HG02938 (cell line): ENCODE data around the gene KCNIP1.
"Not testable (repeated sequence)": the region's sequence is repeated elsewhere in the genome, so short reads cannot be mapped to it uniquely, and the experiment has no call there.

Source experiments
- ATAC-seq: cut with Tn5 transposase; IDR thresholded peaks from one replicate; pipeline ENCODE4 v1.9.1; 2021; ENCODE audit warnings: mild to moderate bottlenecking, moderate library complexity; ENCODE audit not compliant: unreplicated experiment

The KCNIP1 gene

DNA sequence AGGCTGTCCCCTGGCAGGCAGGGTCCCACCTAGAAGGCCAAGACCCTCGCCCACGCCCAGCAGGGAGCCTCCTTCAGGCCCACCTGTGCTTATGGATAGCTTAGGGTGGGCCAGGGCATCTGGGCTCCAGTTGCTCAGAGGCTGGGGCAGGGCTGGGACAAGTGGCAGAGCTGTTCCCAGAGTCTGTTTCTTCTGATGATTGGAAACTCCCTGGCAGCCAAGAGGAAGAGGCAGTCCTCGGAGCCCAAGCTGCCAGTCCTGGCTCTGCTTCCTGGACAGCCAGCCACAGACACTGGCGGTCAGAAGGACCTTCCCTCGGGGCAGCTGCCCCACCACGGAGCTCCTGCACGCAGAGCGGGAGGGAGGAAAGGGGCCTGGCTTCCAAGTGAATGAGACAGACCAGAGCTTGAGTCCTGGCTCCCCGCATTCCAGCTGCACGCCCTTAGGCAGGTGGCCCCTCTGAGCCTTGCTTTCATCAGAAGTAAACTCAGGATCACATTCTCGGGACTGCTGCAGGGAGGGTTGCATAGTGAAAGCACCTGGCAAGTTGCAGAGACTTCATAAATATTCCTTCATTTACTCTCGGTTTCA, 241.8 kb downstream of the KCNIP1 start:
- ATAC-seq = no peak

DNA sequence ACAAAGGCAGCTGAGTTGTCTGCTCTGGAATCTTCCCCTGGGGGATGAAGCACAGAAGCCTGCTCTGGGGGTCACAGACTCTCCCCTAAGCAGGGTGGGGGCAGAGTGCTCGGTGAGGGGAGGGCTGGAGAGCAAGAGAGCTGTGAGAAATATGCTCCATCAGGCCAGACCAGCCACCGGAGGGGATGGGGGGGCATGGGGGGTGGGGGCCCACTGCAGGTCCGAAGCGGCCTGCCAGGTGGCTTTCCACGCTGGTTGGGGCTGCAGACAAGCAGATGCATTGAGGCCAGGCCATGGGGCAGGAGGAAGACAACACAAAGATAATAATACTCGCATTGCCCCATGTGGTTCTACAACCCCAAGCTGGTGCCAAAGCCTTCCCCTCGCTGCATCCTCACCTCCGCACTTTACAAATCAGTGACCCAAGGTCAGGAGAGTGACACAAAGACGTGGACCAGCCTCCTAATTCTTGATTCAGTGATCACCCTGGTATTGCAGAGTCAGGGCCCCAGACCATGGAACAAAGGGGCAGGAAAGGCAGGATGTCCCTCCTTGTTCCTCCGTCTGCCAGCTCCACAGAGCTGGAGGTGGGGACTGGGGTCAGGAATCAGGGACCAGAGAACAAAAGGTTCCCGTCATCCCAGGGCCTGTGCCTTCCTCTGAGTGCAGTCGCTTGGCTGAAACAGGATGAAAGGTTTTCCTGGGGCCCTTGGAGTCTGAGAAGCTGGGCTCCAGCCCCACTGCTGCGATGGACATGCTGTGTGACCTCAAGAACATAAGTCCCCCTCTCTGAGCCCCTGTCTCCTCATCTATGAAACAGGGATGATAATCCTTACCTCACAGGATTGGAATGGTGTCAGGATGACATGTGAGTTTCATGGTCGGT, 242.5 kb downstream of the KCNIP1 start:
- no peak for ATAC-seq

DNA sequence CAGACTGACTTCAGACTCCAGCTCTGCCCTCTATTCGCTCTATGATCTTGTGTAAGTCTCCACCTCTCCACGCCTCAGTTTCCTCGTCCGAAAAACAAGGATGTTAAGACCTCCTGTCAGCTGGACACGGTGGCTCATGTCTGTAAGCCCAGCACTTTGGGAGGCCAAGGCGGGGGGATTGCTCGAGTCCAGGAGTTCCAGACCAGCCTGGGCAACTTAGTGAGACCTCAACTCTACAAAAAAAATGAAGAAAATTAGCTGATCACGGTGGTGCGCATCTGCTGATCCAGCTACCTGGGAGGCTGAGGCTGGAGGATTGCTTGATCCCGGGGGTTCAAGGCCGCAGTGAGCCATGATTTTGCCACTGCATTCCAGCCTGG, 243.1 kb downstream of the KCNIP1 start:
- no peak for ATAC-seq

DNA sequence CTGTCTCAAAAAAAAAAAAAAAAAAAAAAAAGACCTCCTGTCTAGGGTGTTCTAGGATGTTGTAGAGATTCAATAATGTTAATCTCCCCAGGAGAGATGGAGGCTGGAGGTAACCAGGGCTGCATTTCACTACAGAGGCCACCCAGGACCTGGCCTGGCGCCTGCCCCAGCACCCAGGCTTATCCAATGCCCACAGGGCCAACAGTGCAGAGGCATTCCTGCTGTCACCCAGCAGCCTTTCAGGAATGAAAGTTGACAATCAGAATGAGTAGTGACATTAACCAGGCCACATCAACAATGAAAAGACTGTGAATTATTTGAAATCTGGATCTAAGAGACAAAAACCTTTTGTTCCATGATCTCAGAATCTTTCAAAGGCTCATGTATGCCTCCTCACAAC, 243.5 kb downstream of the KCNIP1 start:
- no peak for ATAC-seq

DNA sequence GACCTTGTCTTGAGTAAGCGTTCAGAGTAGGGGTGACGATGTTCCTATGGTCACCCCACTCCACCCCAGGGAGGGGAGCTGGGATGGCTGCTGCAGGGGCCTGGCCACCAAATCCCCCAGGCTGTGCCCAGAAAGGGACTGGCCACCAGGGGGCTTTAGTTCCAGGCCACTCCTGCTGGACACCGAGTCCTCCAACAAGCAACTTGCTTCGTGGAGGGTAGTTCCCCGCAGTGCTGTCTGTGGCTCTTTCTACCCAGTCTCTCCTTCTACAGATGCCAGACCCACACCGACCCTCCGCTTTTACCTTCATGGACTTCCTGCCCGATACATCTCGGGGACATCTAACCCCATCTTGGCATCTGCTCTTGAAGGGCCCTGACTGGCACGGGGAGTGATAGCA, 244.0 kb downstream of the KCNIP1 start:
- ATAC-seq = no peak

DNA sequence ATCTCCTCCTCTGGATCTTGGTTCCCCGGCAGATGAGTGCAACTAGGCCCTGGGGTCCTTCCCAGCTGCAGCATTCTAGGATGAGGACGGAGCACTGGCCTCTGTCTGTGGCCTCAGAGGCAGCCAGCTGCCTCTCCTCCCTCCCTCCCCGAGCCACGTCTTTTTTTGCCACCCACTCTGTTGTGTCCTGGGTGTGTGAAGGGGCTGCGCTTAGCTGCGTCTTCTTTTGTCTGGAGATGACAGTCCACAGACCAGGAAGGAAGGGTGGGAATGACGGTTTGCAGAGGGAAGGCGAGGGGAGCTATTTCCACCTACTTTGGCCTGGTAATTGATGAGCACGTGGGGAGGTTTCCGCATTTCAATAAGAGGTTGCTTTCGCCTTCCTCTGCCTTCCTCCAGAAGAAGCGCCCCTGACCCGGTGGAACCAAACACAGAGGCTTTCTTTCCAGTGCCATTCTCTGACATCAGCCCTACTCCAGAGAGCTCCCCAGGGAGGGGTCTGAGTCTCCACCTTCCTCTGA, 245.2 kb downstream of the KCNIP1 start:
- no peak for ATAC-seq

DNA sequence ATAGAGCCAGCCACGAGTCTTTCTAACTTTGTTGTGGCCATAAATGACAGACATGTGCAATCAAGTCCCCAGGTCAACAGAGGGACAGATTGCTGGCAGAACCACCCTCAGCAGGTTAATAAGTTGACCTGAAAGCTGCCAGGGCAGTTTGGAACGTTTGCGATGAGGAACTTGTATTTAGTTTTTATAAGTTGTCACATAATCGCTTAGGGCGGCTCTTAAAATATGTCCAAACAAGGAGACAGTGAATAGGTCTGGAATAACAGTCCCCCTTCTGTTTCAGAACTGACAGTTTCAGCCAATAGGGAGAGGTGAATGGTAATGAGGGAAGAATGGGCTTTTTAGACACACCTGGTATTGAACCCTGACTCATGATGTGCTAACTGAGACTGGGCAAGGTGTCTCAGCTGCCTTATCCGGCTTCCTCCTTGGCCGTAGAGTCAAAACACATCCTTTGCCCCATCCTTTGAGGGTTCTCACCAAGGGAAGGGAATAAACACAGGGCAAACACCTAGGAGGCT, 246.2 kb downstream of the KCNIP1 start:
- no peak for ATAC-seq

DNA sequence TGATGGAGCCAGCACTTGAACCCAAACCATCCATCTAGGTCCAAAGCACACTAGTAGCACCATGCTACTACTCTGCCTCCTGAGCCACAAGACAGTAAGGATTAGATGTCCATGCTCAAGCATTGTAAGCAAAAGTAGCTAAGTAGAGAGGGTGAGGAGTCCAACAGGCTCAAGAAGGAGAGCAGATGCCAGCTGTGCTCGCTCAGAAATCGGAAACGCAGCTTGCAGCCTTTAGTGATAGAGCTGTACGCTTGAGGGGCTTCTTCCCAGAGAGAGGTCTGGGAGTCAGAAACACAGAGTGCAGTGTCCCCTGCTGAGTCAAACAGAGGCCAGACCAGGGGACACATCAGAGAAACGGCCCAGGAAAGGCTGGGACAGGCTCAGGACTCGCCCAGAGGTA, 247.0 kb downstream of the KCNIP1 start:
- no peak for ATAC-seq

DNA sequence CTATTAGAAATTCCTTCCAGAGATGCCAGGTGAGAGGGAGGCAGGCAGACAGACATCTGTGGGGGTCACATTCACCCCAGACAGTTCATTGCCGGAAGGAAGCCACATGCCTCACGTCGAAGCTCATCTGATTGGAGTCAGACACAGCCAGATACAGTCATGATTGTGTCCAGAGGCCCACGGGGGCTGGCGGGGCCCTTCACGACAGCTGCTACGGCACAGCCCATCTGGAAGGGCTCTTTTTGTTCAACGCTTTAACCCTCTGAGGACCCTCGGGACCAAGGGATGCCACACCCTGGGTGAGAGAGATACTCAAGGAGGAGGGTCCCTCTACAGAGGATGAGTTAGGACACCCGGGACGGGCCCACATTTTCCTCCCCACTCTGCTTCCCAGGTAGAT, 247.8 kb downstream of the KCNIP1 start:
- no peak for ATAC-seq

DNA sequence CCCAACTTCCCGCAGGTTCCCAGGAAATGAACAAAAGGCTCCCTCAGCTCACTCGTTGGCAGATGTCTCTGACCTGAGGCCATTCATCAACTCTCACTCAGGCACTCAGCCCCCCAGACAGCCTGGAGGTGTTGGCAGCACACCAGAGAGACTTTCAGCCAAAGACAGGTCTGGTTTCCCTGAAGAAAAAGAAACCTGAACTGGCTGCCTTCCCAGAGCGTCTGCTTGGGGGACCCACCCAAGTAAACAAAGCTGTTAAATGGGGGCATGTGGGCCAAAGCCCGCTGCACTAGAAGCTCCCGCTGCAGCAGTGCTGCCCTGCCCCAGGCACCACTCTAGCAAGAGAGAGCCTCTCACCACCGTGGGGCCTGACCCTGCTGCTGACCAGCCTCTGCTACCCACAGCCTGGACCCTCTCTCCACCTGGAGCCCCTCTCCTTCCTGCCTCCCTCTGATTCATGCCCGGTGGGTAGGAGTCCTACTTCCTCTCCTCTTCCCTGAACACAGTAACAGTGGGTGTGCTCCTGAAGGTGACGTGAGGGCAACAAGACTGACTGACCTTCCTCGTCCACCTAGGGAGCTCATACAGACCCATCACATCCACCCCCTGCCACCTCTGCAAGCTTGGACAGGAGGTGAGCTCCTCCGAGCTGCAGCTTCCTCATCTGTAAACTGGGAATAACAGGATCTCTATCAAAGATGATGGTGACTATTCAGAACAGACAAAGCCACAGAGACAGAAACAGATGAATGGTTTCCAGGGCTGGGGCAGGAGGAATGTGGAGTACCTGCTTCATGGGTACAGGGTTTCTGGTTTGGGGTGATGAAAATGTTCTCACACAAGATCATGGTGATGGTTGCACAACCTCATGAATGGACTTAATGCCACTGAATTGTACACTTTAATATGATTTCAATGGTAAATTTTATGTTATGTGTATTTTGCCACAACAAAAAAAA, 248.7 kb downstream of the KCNIP1 start:
- ATAC-seq = no peak

DNA sequence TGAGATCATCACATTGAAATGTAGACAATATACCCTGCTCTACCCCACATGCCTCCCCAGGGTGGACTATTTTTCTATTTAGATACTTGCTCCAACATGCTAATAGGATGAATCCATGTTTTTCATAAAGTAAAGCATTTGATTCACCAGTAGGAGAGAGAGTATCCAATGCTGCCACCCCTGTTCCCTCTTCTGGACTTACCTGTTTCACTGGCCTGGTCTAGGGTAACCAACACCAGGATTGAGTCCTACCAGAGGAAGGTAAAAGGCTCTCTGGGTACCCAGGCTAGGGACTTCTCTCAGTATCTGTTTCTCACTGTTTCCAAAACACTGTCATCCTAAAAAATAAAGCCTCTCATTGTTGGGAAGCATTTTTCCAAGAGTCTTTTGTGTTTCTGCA, 249.5 kb downstream of the KCNIP1 start:
- no peak for ATAC-seq

DNA sequence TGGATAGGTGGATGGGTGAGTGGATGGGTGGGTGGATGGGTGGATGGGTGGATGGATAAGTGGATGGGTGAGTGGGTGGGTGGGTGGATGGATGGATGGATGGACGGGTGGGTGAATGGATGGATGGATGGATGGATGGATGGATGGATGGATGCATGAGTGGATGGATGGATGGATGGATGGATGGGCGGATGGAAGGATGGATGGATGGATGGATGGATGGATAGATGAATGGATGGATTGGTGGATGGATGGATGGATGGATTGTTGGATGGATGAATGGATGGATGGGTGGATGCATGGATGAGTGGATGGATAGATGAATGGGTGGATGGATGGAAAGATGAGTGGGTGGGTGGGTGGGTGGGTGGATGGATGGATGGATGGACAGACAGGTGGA, 250.7 kb downstream of the KCNIP1 start:
- not testable (repeated sequence) for ATAC-seq

DNA sequence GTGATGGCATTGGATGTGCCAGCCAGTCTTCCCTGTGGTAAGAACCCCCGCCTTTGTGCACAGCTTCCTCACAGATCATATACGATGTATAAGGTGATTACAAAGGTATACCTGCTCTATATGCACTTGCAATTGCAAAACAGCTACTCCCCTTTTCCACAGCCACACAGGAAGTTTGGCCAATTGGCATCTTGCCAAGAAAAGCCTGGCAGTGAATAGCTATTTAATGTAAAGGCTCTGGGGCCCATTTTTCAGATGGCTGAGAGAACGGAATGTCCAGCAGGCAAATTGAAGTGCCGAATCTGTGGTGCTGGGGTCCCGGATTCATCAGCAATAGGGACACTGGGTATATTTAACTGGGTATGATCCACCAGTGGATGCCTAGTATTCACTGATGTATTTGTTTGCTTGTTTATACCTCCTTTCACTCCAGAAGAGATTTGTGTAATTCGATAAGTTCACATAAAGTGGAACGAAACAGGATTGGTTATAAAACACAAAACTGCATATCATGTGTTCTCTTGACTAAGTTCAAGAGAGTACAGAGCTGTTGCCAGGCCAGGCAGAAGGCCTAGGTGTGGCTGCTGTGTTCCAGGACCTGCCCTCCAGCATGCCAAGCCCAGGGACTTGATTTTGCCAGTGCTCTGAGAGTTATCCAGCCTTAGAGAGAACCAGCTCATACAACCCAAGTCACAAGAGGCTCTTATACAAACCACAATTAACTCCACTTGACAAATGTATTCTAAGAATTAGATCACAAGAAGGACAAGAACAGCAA, 252.0 kb downstream of the KCNIP1 start:
- ATAC-seq = no peak

DNA sequence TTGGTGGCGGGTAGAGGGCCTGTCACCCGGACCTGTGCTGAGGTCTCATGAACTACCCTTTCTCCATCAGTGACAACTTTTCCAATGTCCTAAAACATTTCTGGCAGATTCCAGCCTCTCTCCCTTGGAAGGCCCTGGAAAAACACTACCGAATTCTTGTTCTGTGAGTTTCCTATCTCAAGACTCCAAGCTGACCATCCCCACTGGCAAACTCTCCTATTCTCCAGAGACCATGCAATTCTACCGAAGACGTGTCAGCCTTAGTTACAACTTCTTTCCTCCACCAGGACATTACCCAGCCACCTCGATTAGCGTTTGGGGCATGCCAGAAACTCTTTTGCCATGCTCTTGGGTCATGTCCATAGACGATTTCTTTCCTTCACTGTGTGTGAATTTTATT, 252.9 kb downstream of the KCNIP1 start:
- no peak for ATAC-seq

DNA sequence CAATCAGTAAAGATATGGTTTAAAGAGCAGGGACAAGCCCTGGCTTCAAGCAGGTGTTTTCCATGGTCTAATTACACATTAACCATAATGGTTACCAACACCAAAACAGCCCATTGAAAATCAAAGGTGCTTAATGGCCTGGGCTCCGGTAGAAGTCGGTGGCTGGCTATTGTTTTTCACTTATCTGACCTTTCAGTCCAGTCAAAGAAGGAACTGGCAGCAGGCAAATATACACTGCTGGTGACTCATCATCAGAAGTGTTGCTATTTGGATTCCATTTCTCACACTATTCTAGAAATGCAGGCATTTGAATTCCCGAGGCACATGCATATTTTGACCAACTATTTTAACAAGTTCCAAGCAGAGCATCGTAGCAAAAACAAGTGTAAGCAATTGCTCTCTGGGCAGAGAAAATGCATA, 253.4 kb downstream of the KCNIP1 start:
- peak; percentile 94 for ATAC-seq

DNA sequence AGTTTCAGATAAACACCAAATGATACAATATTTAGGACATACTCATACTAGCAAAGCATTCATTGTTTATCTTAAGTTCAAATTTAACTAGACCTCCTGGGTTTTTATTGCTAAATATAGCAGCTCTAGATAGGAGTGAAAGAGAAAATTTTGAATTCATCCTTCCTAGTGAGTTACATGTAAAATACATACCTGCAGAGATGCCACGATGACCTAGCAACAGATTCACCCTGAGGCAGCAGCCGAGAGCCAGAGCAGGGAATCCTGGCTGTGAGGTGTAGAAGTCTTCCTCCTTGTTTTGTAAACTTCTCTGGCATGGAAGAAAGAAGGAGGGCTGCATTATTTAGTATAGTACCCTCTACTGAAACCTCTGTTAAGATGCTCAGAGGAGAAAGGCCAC, 253.8 kb downstream of the KCNIP1 start:
- no peak for ATAC-seq

DNA sequence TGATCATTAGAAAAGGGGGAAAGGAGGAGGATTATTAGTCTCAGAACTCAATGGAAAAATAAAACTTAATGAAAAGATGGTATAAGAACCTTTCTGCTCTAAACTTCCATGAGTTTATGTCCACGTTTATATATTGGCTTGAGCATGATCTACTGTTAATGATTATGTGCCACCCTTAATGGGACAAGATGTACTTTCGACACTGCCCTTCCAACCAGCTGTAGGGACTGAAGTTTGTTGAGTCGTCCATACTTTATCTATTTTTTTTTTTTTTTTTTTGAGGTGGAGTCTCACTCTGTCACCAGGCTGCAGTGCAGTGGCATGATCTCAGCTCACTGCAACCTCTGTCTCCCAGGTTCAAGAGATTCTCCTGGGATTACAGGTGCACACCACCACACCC, 254.7 kb downstream of the KCNIP1 start:
- no peak for ATAC-seq

DNA sequence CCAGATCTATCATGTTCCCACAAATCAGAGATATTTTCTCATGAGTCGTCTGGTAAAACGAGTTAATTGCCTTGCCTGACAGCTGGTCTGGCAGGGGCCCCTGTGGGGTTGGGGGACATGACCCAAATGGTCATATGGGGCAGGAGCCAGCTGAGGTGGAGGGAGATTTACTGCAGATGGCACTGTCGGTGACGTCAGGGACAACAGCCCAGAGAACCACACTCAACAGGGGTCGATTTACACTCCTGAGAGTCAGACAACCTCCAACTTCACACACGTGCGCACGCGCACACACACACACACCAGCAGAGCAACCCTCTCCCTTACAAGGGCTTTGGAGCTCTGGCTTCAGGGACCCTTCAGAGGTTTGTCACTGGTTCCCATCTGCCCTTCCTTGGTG, 256.3 kb downstream of the KCNIP1 start:
- ATAC-seq = no peak

DNA sequence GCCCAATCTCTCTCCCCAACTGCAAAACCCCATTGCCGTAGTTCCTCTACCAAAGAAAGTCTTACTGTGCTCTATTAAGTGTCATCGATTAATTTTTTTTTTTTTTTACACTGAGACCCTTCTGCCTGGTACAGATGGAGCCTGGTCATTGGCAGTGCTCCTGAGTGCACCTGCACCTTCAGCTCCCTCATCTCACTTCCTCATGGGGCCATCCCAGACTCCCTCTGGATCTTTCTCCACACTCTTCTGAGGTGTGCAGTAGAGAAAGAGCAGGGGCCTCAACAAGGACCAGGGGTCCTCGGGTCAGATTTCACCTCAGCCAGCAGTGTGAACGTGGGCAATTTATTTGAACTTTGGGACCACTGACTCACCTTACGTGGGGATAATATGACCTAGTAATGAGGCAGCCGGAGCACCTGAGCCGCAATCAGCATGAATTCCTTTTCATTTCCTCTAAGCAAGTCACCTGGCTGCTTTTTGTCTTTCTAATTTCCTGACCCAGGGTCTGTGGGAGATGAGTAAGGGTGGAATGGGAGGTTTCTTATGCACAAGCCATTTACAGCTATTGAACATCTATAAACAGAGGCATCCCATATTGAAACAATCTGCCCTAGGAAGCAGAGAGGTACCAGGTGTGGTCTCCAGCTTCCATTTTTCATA, 257.4 kb downstream of the KCNIP1 start:
- ATAC-seq = no peak

DNA sequence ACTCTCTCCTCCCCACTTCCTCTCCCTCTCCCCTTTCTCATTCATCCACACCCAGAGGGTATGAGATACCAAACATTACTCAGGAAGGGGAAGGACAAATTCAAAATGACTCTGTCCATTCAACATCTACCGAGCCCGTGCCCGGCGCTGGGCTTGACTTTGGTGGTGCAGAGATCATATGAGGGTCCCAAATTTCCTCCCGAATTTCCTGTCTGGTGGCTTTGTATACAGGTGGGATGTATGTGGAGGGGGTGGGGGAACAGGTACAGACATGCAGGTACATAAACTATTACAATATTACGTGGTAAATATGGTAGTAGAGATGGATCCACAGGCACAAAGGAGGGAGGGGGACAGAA, 257.9 kb downstream of the KCNIP1 start:
- ATAC-seq = no peak
